A673 (cell line): ENCODE data around the gene CNTLN. TPM values are rescaled to one million over a fixed set of nuclear protein-coding genes. Genes with fewer than 3 reads are reported as not detected.
A peak's percentile ranks its signal among the peaks of the same experiment; 100 is the strongest.
"Not testable (repeated sequence)": the region's sequence is repeated elsewhere in the genome, so short reads cannot be mapped to it uniquely, and the experiment has no call there.

ENCODE experiments used
- BruUV-seq: library from RNA; stranded (reverse); fragments of 400-500 nt; replicated peaks from 2 replicates; lab custom pipeline; 2021; lab: Mats Ljungman, UMichigan
- CTCF ChIA-PET: fragments of 300-600 bp; sonication (Branson Sonifier 250); formaldehyde crosslinking; loops from one replicate; lab custom pipeline; 2022; ENCODE audit warnings: antibody characterized with exemption; lab: Charles Lee
- POLR2A ChIA-PET: fragments of 300-600 bp; sonication (Branson Sonifier 250); formaldehyde crosslinking; loops from one replicate; lab custom pipeline; 2022; ENCODE audit warnings: antibody characterized with exemption; ENCODE audit not compliant: low non-redundant PET; lab: Charles Lee
- DNase-seq: peaks from one replicate; pipeline ENCODE4 v3.0.0-alpha.2; 2015; ENCODE audit warnings: low spot score
- H3K27ac ChIP-seq: fragments of 200-600 bp; sonication (generic); 2 replicates; pipeline ENCODE4 v1.5.1; 2016; ENCODE audit warnings: mixed run types, low read depth, mild to moderate bottlenecking, mixed read lengths, antibody characterized with exemption, low read length; ENCODE audit not compliant: poor library complexity, severe bottlenecking
- H3K27me3 ChIP-seq: fragments of 200-600 bp; sonication (generic); replicated peaks from 2 replicates; pipeline ENCODE4 v1.6.1; 2017; ENCODE audit warnings: mixed run types, low read depth, mild to moderate bottlenecking, mixed read lengths, antibody characterized with exemption, low read length; ENCODE audit not compliant: insufficient read depth, poor library complexity
- H3K36me3 ChIP-seq: fragments of 200-600 bp; sonication (generic); 2 replicates; pipeline ENCODE4 v1.6.1; 2016; ENCODE audit warnings: mixed run types, mild to moderate bottlenecking, mixed read lengths, antibody characterized with exemption, low read length; ENCODE audit not compliant: insufficient read depth, poor library complexity, severe bottlenecking
- H3K4me1 ChIP-seq: fragments of 200-600 bp; sonication (generic); 2 replicates; pipeline ENCODE4 v1.6.1; 2017; ENCODE audit warnings: mixed run types, mild to moderate bottlenecking, mixed read lengths, antibody characterized with exemption, low read length; ENCODE audit not compliant: insufficient read depth, poor library complexity, severe bottlenecking
- H3K4me3 ChIP-seq: fragments of 200-600 bp; sonication (generic); 2 replicates; pipeline ENCODE4 v1.5.1; 2016; ENCODE audit warnings: low read depth, mixed run types, mild to moderate bottlenecking, mixed read lengths, low read length; ENCODE audit not compliant: poor library complexity, severe bottlenecking
- H3K9me3 ChIP-seq: fragments of 200-600 bp; sonication (generic); 2 replicates; pipeline ENCODE4 v1.6.1; 2016; ENCODE audit warnings: mixed run types, low read depth, mild to moderate bottlenecking, mixed read lengths, antibody characterized with exemption, low read length; ENCODE audit not compliant: poor library complexity, severe bottlenecking
- CTCF ChIP-seq: fragments of 300-800, 200-600 bp; sonication (generic); conservative IDR thresholded peaks from 2 replicates; pipeline ENCODE4 v1.5.1; 2017; ENCODE audit warnings: low read depth, mild to moderate bottlenecking, antibody characterized with exemption, low read length, moderate library complexity, mixed read lengths
- EZH2 ChIP-seq: fragments of 200-600 bp; sonication (generic); IDR thresholded peaks from 2 replicates; pipeline ENCODE4 v1.6.1; 2017; ENCODE audit warnings: borderline replicate concordance, low read depth, mild to moderate bottlenecking, mixed read lengths, antibody characterized with exemption, low read length; ENCODE audit not compliant: poor library complexity, severe bottlenecking
- intact Hi-C: fragments of 100-400 bp; cut with micrococcal nuclease; formaldehyde crosslinking; loops from one replicate; pipeline ENCODE4 v1.10.0; 2022; ENCODE audit not compliant: unreplicated experiment
- total RNA-seq: library from RNA; stranded (reverse); gene quantifications from 2 replicates; pipeline ENCODE4 v1.2.3, GENCODE V29; 2021

The CNTLN gene
- total RNA-seq, 1 experiment from 2014 or later, result 6.6 TPM

GRCh38 chr9:17389026-17389425, 254.2 kb downstream of the CNTLN start:
- BruUV-seq, result no TSS peak
- intact Hi-C loops, result no loop called here
- DNase-seq, result no peak
- ChIA-PET POLR2A (no interaction called here), CTCF (no interaction called here)
- no peaks in the 10 kb centered on the region for H3K36me3 ChIP-seq
- no peaks in the 10 kb centered on the region for H3K9me3 ChIP-seq
- H3K27ac ChIP-seq, result no peak overlapping the region
- no peak overlapping the region for H3K4me3 ChIP-seq
- H3K27me3 ChIP-seq, result no peaks in the 10 kb centered on the region
- no peak for TF ChIP-seq EZH2
- no peaks in the 10 kb centered on the region for H3K4me1 ChIP-seq

- POLR2A ChIA-PET, result no interaction called here
- Histone ChIP-seq H3K27ac (no peak overlapping the region), H3K9me3 (no peaks in the 10 kb centered on the region), H3K4me1 (no peaks in the 10 kb centered on the region), H3K27me3 (no peaks in the 10 kb centered on the region), H3K36me3 (no peaks in the 10 kb centered on the region), H3K4me3 (no peak overlapping the region)
- no TSS peak for BruUV-seq
- CTCF ChIA-PET, result no interaction called here
- no peak for TF ChIP-seq EZH2
- no peak for TF ChIP-seq CTCF
- intact Hi-C loops, result no loop called here
- DNase-seq, result no peak
Observed at GRCh38 chr9:17394881-17395510, 260.2 kb downstream of the CNTLN start.

- H3K36me3 ChIP-seq, CTCF ChIA-PET, H3K9me3 ChIP-seq, H3K4me3 ChIP-seq, H3K27ac ChIP-seq, BruUV-seq, H3K27me3 ChIP-seq, POLR2A ChIA-PET, H3K4me1 ChIP-seq, intact Hi-C loops: not testable (repeated sequence)
- peak; percentile 0 for DNase-seq
Observed at GRCh38 chr9:17397166-17397728, 262.4 kb downstream of the CNTLN start.

GRCh38 chr9:17398350-17398749, 263.5 kb downstream of the CNTLN start:
- ChIA-PET POLR2A (no interaction called here), CTCF (no interaction called here)
- no TSS peak for BruUV-seq
- Histone ChIP-seq H3K4me1 (no peaks in the 10 kb centered on the region), H3K27me3 (no peaks in the 10 kb centered on the region), H3K27ac (no peak overlapping the region), H3K36me3 (no peaks in the 10 kb centered on the region), H3K9me3 (no peaks in the 10 kb centered on the region), H3K4me3 (no peak overlapping the region)
- no peak for DNase-seq
- intact Hi-C loops, result no loop called here
- TF ChIP-seq EZH2 (no peak), CTCF (no peak)
